Measurements from ENCODE around the gene SCGB3A1.

Gene SCGB3A1

GRCh38 chr5:180591311-180591887 lies at the start of gene SCGB3A1:
SCGB3A1 (minus strand) TSS chr5:180591499; CDS start chr5:180591462, 37 bp downstream.
- DNase-seq = no peak

GRCh38 chr5:180640611-180640860 lies 49.2 kb upstream of the SCGB3A1 start:
- DNase-seq = no peak

GRCh38 chr5:180639741-180640610 lies 48.7 kb upstream of the SCGB3A1 start:
- no peak for DNase-seq

- no peak for DNase-seq
These were observed 48.0 kb upstream of the SCGB3A1 start for GRCh38 chr5:180639287-180639686.

GRCh38 chr5:180637962-180638680 lies 46.8 kb upstream of the SCGB3A1 start:
- no peak for DNase-seq

GRCh38 chr5:180636403-180637075 lies 45.2 kb upstream of the SCGB3A1 start:
- no peak for DNase-seq

- no peak for DNase-seq
These were observed 44.7 kb upstream of the SCGB3A1 start for GRCh38 chr5:180636016-180636402.

GRCh38 chr5:180633283-180634177 lies 42.2 kb upstream of the SCGB3A1 start:
- DNase-seq = no peak

GRCh38 chr5:180632768-180633167 lies 41.5 kb upstream of the SCGB3A1 start:
- DNase-seq = no peak

- no peak for DNase-seq
These were observed 40.5 kb upstream of the SCGB3A1 start for GRCh38 chr5:180631549-180632383.

- no peak for DNase-seq
These were observed 39.1 kb upstream of the SCGB3A1 start for GRCh38 chr5:180630426-180630825.

- no peak for DNase-seq
These were observed 38.6 kb upstream of the SCGB3A1 start for GRCh38 chr5:180629831-180630382.

- no peak for DNase-seq
These were observed 37.8 kb upstream of the SCGB3A1 start for GRCh38 chr5:180628827-180629750.

GRCh38 chr5:180628211-180628610 lies 36.9 kb upstream of the SCGB3A1 start:
- DNase-seq = no peak

GRCh38 chr5:180627386-180628120 lies 36.3 kb upstream of the SCGB3A1 start:
- DNase-seq = no peak

GRCh38 chr5:180626661-180627385 lies 35.5 kb upstream of the SCGB3A1 start:
- DNase-seq = no peak

- no peak for DNase-seq
These were observed 34.7 kb upstream of the SCGB3A1 start for GRCh38 chr5:180625791-180626660.
